ENCODE data around the gene GNAI3.

Gene GNAI3

DNA sequence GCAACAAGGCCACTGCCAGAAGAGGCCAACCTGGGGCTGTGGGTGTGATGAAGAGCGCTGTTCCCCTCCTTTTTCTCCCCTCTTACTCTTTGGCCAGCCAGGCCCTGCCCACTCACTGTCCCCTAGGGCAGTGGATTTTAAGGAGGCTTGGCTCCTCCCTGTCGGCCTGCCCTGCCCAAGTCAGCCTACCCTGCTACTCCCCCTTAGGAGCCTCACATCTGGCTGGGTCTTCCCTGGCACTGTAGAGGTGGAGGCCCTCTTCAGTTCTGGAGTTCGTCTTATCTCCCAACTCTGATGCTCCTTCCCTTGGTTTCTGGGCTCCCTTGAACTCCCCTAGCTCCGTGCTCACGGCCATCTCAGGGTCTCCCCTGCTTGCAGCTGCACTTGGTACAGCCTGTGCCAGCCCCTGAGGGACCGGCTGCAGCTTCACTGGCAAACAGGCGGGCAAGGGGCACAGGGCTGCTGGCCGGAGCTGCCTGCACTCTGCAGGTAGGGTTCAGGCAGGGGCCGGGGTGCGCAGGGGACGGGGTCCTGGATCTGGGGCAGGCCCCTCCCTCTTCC lies 75.3 kb downstream of the GNAI3 start:
- TF ChIP-seq, protein P1, sequence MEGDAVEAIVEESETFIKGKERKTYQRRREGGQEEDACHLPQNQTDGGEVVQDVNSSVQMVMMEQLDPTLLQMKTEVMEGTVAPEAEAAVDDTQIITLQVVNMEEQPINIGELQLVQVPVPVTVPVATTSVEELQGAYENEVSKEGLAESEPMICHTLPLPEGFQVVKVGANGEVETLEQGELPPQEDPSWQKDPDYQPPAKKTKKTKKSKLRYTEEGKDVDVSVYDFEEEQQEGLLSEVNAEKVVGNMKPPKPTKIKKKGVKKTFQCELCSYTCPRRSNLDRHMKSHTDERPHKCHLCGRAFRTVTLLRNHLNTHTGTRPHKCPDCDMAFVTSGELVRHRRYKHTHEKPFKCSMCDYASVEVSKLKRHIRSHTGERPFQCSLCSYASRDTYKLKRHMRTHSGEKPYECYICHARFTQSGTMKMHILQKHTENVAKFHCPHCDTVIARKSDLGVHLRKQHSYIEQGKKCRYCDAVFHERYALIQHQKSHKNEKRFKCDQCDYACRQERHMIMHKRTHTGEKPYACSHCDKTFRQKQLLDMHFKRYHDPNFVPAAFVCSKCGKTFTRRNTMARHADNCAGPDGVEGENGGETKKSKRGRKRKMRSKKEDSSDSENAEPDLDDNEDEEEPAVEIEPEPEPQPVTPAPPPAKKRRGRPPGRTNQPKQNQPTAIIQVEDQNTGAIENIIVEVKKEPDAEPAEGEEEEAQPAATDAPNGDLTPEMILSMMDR (IDR thresholded peaks at IDR 0.05; ENCODE audit: insufficient read depth, low read depth, low read length, missing control alignments): no peak
- no peak for DNase-seq (ENCODE audit: low read depth)
- no peak overlapping the region for H3K4me3 ChIP-seq (ENCODE audit: low read length)

DNA sequence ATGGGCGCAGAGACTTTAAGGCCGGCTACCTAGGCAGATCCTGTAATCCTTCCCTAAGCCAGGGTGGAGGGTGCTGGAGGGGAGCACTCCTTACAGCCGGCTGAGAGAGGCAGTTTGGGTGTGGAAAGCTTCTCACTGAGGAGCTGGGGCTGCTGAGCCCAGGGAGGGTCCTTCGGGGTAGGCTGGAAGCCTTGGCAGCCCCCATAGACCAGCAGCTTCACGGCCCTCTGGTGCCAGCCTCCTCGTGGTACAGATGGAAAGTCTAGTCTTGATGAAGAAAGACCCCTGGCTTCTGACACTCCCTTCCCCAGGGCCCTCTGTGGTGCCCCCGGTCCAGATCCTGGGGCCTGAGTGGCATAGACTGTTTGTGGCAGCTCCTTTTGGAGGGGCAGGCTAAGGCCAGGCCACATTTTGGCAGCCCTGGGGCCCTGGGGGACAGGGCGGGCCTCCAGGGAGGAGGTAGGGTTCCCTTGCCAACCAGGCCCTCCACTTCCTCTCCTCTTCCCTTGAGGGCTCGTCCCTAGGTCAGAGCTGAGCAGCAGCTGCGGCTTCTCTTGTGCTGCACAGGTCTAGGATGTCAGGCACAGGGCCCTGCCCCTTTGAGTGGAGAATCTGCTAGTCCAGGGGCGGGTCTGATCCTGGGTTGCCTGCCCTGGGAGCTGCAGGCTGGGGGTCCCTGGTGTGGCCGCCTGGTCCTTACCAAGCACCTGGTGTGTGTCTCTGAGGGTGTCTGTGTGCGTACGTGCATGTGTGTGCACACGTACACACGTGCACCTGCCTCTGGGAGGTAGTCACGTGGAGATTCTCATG lies 76.0 kb downstream of the GNAI3 start:
- DNase-seq (ENCODE audit: low read depth): no peak
- H3K4me3 ChIP-seq (ENCODE audit: low read length): no peak overlapping the region
- TF ChIP-seq, protein P1 (IDR thresholded peaks at IDR 0.05; ENCODE audit: insufficient read depth, low read depth, low read length, missing control alignments): no peak

DNA sequence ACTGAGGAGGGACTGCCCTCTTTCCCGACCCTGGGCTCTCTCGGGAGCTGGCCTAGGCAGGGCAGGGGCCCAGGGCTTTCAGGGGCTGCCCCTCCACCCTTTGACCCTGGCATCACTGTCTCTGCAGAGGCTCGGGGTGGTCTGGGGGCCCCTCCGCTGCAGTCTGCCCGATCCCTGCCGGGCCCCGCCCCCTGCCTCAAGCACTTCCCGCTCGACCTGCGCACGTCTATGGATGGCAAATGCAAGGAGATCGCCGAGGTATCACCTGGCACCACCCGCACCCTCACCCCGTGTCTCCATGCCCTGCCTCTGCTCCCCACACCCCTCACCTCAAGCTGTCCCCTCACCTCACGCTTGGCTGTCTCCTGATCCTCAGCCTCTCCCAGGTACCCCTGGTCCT lies 76.8 kb downstream of the GNAI3 start:
- TF ChIP-seq, protein P1 (IDR thresholded peaks at IDR 0.05; ENCODE audit: insufficient read depth, low read depth, low read length, missing control alignments): no peak
- no peak for DNase-seq (ENCODE audit: low read depth)
- H3K4me3 ChIP-seq (ENCODE audit: low read length): no peak overlapping the region

DNA sequence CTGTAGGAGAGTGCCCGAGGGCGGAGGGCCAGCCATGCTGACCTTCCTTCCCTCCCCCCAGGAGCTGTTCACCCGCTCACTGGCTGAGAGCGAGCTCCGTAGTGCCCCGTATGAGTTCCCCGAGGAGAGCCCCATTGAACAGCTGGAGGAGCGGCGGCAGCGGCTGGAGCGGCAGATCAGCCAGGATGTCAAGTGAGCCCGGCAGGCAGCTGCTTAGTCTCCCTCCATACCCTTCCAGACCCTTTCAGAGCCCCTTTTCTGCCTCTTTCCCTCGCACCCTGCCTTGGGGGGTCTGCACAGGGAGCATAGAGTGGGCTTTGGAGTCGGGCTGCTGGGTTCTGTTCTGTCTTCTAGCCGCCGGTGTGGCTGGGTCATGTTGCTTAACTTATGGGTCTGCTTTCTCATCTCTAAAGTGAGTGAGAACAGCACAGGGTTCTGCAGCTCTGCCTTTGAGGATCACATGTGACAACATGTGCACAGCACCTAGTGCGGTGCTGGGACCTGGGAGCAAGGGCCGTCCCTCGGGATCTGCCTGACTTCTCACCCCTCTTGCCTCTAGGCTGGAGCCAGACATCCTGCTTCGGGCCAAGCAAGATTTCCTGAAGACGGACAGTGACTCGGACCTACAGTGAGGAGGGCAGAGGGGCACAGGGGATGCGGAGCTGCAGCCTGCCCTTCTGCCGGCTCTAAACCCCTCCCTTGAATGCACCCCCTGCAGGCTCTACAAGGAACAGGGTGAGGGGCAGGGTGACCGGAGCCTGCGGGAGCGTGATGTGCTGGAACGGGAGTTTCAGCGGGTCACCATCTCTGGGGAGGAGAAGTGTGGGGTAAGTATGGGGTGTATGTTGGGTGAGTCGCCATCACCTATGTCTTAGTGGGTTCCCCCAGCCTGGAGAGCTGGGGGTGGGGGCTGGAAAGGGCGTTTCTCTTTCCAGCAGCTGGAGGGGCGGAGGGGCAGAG lies 77.5 kb downstream of the GNAI3 start:
- TF ChIP-seq, protein P1 (IDR thresholded peaks at IDR 0.05; ENCODE audit: insufficient read depth, low read depth, low read length, missing control alignments): no peak
- no peak for DNase-seq (ENCODE audit: low read depth)
- H3K4me3 ChIP-seq (ENCODE audit: low read length): no peak overlapping the region

DNA sequence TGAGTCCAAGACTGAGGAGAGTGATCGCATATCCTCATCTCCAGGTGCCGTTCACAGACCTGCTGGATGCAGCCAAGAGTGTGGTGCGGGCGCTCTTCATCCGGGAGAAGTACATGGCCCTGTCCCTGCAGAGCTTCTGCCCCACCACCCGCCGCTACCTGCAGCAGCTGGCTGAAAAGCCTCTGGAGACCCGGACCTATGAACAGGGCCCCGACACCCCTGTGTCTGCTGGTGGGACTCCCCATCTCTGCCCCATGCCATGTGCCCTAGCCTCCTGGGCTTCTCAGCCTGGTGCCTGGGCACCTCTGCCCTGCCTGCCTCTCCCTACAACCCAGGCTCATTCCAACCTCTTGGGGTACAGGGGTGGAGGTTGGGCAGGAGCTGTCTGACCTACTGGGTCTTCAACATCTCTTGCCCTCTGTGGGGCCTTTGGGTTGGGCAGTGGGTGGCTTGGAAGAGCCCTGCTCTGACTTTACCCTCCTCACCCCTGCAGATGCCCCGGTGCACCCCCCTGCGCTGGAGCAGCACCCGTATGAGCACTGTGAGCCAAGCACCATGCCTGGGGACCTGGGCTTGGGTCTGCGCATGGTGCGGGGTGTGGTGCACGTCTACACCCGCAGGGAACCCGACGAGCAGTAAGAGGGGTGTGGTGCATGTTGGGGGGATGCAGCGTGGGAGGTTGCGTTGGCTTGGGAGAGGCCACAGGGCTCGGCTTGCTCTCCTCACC lies 78.4 kb downstream of the GNAI3 start:
- DNase-seq (ENCODE audit: low read depth): no peak
- TF ChIP-seq, protein P1 (IDR thresholded peaks at IDR 0.05; ENCODE audit: insufficient read depth, low read depth, low read length, missing control alignments): no peak
- no peak overlapping the region for H3K4me3 ChIP-seq (ENCODE audit: low read length)

DNA sequence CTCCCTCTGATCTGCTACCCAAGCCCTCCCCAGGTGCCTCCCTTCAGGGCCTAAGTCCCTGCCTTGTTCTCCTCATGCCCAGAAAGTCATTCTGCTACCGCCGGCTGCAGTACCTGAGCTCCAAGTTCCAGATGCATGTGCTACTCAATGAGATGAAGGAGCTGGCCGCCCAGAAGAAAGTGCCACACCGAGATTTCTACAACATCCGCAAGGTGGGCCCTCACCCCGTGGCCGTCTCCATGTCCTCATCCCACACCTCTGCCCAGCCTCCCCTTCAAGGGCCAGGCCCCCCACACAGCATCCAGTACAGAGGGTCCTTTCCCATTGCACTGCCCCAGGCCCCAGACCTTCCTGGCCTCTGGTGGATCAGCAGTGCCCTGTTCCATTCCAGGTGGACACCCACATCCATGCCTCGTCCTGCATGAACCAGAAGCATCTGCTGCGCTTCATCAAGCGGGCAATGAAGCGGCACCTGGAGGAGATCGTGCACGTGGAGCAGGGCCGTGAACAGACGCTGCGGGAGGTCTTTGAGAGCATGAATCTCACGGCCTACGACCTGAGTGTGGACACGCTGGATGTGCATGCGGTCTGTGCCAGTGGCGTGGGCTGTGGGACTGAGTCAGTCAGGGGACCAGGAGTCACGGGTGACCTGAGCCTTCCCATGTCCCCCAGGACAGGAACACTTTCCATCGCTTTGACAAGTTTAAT lies 79.4 kb downstream of the GNAI3 start:
- TF ChIP-seq, protein P1 (IDR thresholded peaks at IDR 0.05; ENCODE audit: insufficient read depth, low read depth, low read length, missing control alignments): no peak
- no peak overlapping the region for H3K4me3 ChIP-seq (ENCODE audit: low read length)
- DNase-seq (ENCODE audit: low read depth): no peak
